Ishikawa (cell line): ENCODE measurements around the gene TFCP2L1.

Source experiments
- CEBPB ChIP-seq: IDR thresholded peaks from 2 replicates; pipeline ENCODE4 v1.6.1; 2012
- CREB1 ChIP-seq: IDR thresholded peaks from 2 replicates; pipeline ENCODE4 v1.6.1; 2012; ENCODE audit warnings: low read depth
- EGR1 ChIP-seq: IDR thresholded peaks from 2 replicates; pipeline ENCODE4 v1.6.1; 2012
- EP300 ChIP-seq: IDR thresholded peaks from 2 replicates; pipeline ENCODE4 v1.6.1; 2012; ENCODE audit warnings: borderline replicate concordance
- FOXM1 ChIP-seq: IDR thresholded peaks from 2 replicates; pipeline ENCODE4 v1.6.1; 2012; ENCODE audit warnings: low read depth, borderline replicate concordance
- MAX ChIP-seq: IDR thresholded peaks from 2 replicates; pipeline ENCODE4 v1.6.1; 2012
- NFIC ChIP-seq: IDR thresholded peaks from 2 replicates; pipeline ENCODE4 v1.6.1; 2012
- RAD21 ChIP-seq: IDR thresholded peaks from 2 replicates; pipeline ENCODE4 v1.6.1; 2012; ENCODE audit warnings: low read depth
- TAF1 ChIP-seq: IDR thresholded peaks from 2 replicates; pipeline ENCODE4 v1.6.1; 2012; ENCODE audit warnings: low read depth, mild to moderate bottlenecking
- TCF12 ChIP-seq: IDR thresholded peaks from 2 replicates; pipeline ENCODE4 v1.6.1; 2012; ENCODE audit warnings: low read depth
- TEAD4 ChIP-seq: IDR thresholded peaks from 2 replicates; pipeline ENCODE4 v1.6.1; 2012
- YY1 ChIP-seq: IDR thresholded peaks from 2 replicates; pipeline ENCODE4 v1.6.1; 2012; ENCODE audit warnings: low read depth
- ZBTB7A ChIP-seq: IDR thresholded peaks from 2 replicates; pipeline ENCODE4 v1.6.1; 2012; ENCODE audit warnings: low read depth
- TF ChIP-seq, protein P1 (sequence below): IDR thresholded peaks from 2 replicates; pipeline ENCODE4 v1.6.1; 2012
- TF ChIP-seq, protein P2 (sequence below): IDR thresholded peaks from 2 replicates; pipeline ENCODE4 v1.6.1; 2012; ENCODE audit warnings: low read depth, mild to moderate bottlenecking

Gene TFCP2L1

DNA sequence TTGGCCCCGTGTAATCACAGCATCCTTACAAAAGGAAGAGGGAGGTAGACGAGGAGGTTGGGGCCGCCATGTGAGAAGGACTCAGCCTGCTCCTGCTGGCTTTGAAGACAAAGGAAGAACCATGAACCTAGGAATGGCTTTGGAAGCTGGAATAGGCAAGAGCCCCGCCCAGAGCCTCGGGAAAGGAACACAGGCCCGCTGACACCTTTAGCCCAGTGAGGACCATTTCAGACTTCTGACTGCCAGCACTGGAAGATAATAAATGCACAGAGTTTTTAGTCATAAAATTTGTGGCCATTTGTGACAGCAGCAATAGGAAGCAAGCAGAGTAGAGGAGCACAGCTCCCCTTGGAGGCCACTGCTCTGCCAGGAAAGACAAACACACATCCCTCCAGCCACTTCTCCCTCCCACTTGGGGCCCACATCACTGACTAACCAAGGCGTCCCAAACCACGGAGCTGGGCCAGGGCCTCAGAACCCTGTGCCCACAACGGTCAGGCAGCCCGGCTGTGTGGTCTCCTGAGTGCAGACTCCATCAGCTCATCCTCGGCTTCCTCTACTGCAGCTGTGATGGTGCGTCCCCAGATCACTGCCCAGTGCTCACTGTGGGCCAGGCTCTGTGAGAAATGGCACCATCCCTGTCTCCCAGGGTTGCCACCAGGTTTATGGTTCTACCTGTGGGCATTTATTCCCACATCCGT is 39.7 kb downstream of the TFCP2L1 start:
- TF ChIP-seq EGR1 (no peak), RAD21 (no peak), TCF12 (no peak), TAF1 (no peak), ZBTB7A (no peak), CREB1 (no peak), EP300 (no peak), CEBPB (no peak), MAX (no peak), YY1 (no peak), FOXM1 (no peak), TEAD4 (no peak), NFIC (no peak)
- TF ChIP-seq, protein P1, sequence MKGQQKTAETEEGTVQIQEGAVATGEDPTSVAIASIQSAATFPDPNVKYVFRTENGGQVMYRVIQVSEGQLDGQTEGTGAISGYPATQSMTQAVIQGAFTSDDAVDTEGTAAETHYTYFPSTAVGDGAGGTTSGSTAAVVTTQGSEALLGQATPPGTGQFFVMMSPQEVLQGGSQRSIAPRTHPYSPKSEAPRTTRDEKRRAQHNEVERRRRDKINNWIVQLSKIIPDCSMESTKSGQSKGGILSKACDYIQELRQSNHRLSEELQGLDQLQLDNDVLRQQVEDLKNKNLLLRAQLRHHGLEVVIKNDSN = no peak
- TF ChIP-seq, protein P2, sequence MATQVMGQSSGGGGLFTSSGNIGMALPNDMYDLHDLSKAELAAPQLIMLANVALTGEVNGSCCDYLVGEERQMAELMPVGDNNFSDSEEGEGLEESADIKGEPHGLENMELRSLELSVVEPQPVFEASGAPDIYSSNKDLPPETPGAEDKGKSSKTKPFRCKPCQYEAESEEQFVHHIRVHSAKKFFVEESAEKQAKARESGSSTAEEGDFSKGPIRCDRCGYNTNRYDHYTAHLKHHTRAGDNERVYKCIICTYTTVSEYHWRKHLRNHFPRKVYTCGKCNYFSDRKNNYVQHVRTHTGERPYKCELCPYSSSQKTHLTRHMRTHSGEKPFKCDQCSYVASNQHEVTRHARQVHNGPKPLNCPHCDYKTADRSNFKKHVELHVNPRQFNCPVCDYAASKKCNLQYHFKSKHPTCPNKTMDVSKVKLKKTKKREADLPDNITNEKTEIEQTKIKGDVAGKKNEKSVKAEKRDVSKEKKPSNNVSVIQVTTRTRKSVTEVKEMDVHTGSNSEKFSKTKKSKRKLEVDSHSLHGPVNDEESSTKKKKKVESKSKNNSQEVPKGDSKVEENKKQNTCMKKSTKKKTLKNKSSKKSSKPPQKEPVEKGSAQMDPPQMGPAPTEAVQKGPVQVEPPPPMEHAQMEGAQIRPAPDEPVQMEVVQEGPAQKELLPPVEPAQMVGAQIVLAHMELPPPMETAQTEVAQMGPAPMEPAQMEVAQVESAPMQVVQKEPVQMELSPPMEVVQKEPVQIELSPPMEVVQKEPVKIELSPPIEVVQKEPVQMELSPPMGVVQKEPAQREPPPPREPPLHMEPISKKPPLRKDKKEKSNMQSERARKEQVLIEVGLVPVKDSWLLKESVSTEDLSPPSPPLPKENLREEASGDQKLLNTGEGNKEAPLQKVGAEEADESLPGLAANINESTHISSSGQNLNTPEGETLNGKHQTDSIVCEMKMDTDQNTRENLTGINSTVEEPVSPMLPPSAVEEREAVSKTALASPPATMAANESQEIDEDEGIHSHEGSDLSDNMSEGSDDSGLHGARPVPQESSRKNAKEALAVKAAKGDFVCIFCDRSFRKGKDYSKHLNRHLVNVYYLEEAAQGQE = no peak

- TF ChIP-seq RAD21 (no peak), FOXM1 (no peak), TCF12 (no peak), ZBTB7A (no peak)
These were observed 40.4 kb downstream of the TFCP2L1 start for GRCh38 chr2:121244616-121245015.

- TF ChIP-seq, protein P1 = no peak
- TF ChIP-seq TAF1 = no peak
- TF ChIP-seq YY1 = no peak
- TF ChIP-seq NFIC = no peak
- TF ChIP-seq EGR1 = no peak
- no peak for TF ChIP-seq TCF12
- TF ChIP-seq FOXM1 = no peak
- no peak for TF ChIP-seq RAD21
These were observed 41.1 kb downstream of the TFCP2L1 start for GRCh38 chr2:121243821-121244460.

DNA sequence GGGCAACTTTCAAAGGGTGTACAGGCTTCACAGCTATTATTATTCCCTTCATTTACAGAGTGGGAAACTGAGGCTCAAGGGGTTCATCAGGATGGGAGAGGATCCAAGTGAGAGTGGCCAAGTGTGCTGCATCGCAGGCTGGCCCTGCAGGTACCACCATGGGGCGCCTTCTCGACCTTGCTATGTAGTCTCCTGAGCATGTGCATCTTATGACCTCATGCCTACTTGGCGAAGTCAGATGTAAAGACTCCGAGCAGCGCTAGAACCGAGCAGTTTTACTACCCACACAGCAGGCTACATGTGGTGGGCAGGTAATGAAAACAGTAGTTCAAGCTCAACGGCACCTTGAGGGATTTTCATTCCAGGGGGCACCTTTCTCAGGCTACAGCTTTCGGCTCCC is 42.0 kb downstream of the TFCP2L1 start:
- no peak for TF ChIP-seq YY1
- TF ChIP-seq, protein P2 = no peak
- no peak for TF ChIP-seq EP300
- no peak for TF ChIP-seq TEAD4
- no peak for TF ChIP-seq ZBTB7A
- no peak for TF ChIP-seq FOXM1
- TF ChIP-seq, protein P1 = no peak
- no peak for TF ChIP-seq MAX
- TF ChIP-seq RAD21 = no peak
- no peak for TF ChIP-seq EGR1
- TF ChIP-seq CEBPB = no peak
- no peak for TF ChIP-seq NFIC
- TF ChIP-seq CREB1 = no peak

DNA sequence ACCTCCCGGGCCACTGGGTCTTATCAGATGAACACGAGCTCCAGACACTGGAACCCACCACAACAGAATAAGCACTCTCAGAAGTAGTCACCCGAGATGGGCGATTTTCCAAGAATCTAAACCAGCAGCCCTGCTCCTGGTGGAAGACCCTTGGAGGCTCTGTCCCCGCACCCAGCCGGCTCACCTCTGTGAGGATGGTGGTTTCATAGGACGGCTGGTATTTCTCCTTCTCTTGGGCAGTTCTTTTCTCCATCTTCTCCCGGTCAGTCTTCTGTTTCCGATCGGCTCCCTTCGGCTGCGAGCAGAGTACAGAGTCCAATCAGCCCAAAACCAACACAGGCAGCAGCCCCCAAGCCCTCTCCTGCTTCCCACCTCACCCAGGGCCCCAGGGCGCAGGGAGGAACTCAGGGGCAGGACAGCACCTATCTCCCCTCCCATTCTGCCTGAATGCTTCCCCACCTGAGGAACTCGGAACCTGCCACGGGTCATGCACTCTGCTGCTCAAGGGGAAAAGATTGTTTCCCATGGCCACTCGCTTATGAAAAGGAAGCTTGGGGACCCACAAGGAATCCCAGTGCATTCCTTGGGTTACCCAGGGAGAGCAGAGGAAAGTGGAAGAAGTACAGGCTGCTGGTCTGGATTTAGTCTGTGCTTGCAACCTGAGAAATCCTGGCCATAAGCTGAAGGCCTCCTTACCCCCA is 42.7 kb downstream of the TFCP2L1 start:
- TF ChIP-seq NFIC (no peak), FOXM1 (no peak), CREB1 (no peak), TAF1 (no peak), ZBTB7A (no peak), RAD21 (no peak), TEAD4 (no peak), EGR1 (no peak), CEBPB (no peak), MAX (no peak), EP300 (no peak), TCF12 (no peak), YY1 (no peak)
- TF ChIP-seq, protein P1 = no peak
- TF ChIP-seq, protein P2 = no peak
